Epidermal melanocyte (primary cell): ENCODE measurements around the gene RMI2.
"Not testable (repeated sequence)": the region's sequence is repeated elsewhere in the genome, so short reads cannot be mapped to it uniquely, and the experiment has no call there.

ENCODE experiments used
- DNase-seq: peaks from one replicate; pipeline ENCODE4 v3.0.0; 2011; ENCODE audit warnings: low spot score; ENCODE audit not compliant: insufficient read length

Gene RMI2

GRCh38 chr16:11345040-11345862, at the start of gene RMI2:
TSS of gene RMI2 (plus strand) at chr16:11345459. CDS start at chr16:11345472, 13 bp downstream.
- DNase-seq = peak; percentile 99

- DNase-seq = no peak
Observed at GRCh38 chr16:11295672-11296071, 49.6 kb upstream of the RMI2 start.

- no peak for DNase-seq
Observed at GRCh38 chr16:11296351-11296705, 48.9 kb upstream of the RMI2 start.

- no peak for DNase-seq
Observed at GRCh38 chr16:11296706-11297491, 48.4 kb upstream of the RMI2 start.

- peak; percentile 64 for DNase-seq
Observed at GRCh38 chr16:11297492-11298142, 47.6 kb upstream of the RMI2 start.

GRCh38 chr16:11298143-11298900, 46.9 kb upstream of the RMI2 start:
- DNase-seq = no peak

- DNase-seq = not testable (repeated sequence)
Observed at GRCh38 chr16:11298950-11299547, 46.2 kb upstream of the RMI2 start.

- DNase-seq = no peak
Observed at GRCh38 chr16:11299865-11300559, 45.2 kb upstream of the RMI2 start.

GRCh38 chr16:11300560-11300892, 44.7 kb upstream of the RMI2 start:
- DNase-seq = no peak

- DNase-seq = no peak
Observed at GRCh38 chr16:11301645-11302501, 43.4 kb upstream of the RMI2 start.

- no peak for DNase-seq
Observed at GRCh38 chr16:11302977-11303376, 42.3 kb upstream of the RMI2 start.

GRCh38 chr16:11303405-11304138, 41.7 kb upstream of the RMI2 start:
- no peak for DNase-seq

GRCh38 chr16:11306381-11306780, 38.9 kb upstream of the RMI2 start:
- DNase-seq = no peak

GRCh38 chr16:11306997-11307638, 38.1 kb upstream of the RMI2 start:
- no peak for DNase-seq

GRCh38 chr16:11307639-11308492, 37.4 kb upstream of the RMI2 start:
- no peak for DNase-seq

- DNase-seq = no peak
Observed at GRCh38 chr16:11308493-11309283, 36.6 kb upstream of the RMI2 start.
